K562 (cell line): ENCODE measurements around the gene IFITM2. TPM values are rescaled to one million over a fixed set of nuclear protein-coding genes. Genes with fewer than 3 reads are reported as not detected.
A peak's percentile ranks its signal among the peaks of the same experiment; 100 is the strongest.

Experiments used
- ADNP ChIP-seq: fragments of 200-800 bp; sonication (Bioruptor generic); IDR thresholded peaks from 2 replicates; pipeline ENCODE4 v1.6.1; 2016; ENCODE audit warnings: missing genetic modification characterization, missing compliant biosample characterization
- ATF7 ChIP-seq: fragments of 450-650 bp; IDR thresholded peaks from 2 replicates; pipeline ENCODE4 v1.7.1; 2014; ENCODE audit warnings: mild to moderate bottlenecking, moderate library complexity
- CBFA2T3 ChIP-seq: fragments of 450-650 bp; IDR thresholded peaks from 2 replicates; pipeline ENCODE4 v1.6.1; 2017
- CHD2 ChIP-seq: IDR thresholded peaks from 2 replicates; pipeline ENCODE4 v1.6.1; 2011; ENCODE audit warnings: low read depth, low read length
- COPS2 ChIP-seq: fragments of 450-650 bp; conservative IDR thresholded peaks from 2 replicates; pipeline ENCODE4 v1.6.1; 2016; ENCODE audit warnings: mild to moderate bottlenecking, moderate library complexity
- CTCFL ChIP-seq: IDR thresholded peaks from 2 replicates; pipeline ENCODE4 v1.6.1; 2011; ENCODE audit warnings: borderline replicate concordance, low read depth, mild to moderate bottlenecking, moderate library complexity, low read length; ENCODE audit not compliant: insufficient read depth, poor library complexity, severe bottlenecking
- FOXP1 ChIP-seq: sonication (generic); formaldehyde crosslinking; IDR thresholded peaks from 2 replicates; pipeline ENCODE4 v1.8.0; 2022; ENCODE audit warnings: mild to moderate bottlenecking, missing genetic modification reagents
- MED1 ChIP-seq: sonication (generic); formaldehyde crosslinking; IDR thresholded peaks from 2 replicates; pipeline ENCODE4 v1.8.1; 2023; ENCODE audit warnings: missing genetic modification reagents, borderline replicate concordance
- MXI1 ChIP-seq: IDR thresholded peaks from 2 replicates; pipeline ENCODE4 v1.6.1; 2011; ENCODE audit warnings: low read depth, mild to moderate bottlenecking, improper control_type of control experiment, low read length
- NCOA1 ChIP-seq: fragments of 450-650 bp; IDR thresholded peaks from 2 replicates; pipeline ENCODE4 v1.6.1; 2016; ENCODE audit warnings: low read depth
- PHB2 ChIP-seq: fragments of 450-650 bp; IDR thresholded peaks from 2 replicates; pipeline ENCODE4 v1.6.1; 2017; ENCODE audit warnings: low read depth
- RBM22 ChIP-seq: fragments of 200-400 bp; formaldehyde crosslinking; IDR thresholded peaks from 2 replicates; pipeline ENCODE4 v1.6.1; 2018; ENCODE audit warnings: low read length, low read depth; ENCODE audit not compliant: poor library complexity, severe bottlenecking
- RERE ChIP-seq: sonication (generic); formaldehyde crosslinking; IDR thresholded peaks from 2 replicates; pipeline ENCODE4 v1.8.0; 2023; ENCODE audit warnings: missing genetic modification reagents, mild to moderate bottlenecking, borderline replicate concordance
- SMARCB1 ChIP-seq: IDR thresholded peaks from 2 replicates; pipeline ENCODE4 v1.6.1; 2011; ENCODE audit warnings: improper control_type of control experiment, low read depth; ENCODE audit not compliant: insufficient read length
- ZBTB2 ChIP-seq: fragments of 450-650 bp; IDR thresholded peaks from 2 replicates; pipeline ENCODE4 v1.6.1; 2016; ENCODE audit warnings: antibody characterized with exemption
- ZFX ChIP-seq: sonication (generic); formaldehyde crosslinking; IDR thresholded peaks from 2 replicates; pipeline ENCODE4 v1.8.0; 2022; ENCODE audit warnings: mild to moderate bottlenecking, missing genetic modification reagents, moderate library complexity
- ZNF583 ChIP-seq: fragments of 250-450 bp; sonication (Bioruptor Pico); IDR thresholded peaks from 2 replicates; pipeline ENCODE4 v1.4.0; 2020
- ZNF740 ChIP-seq, 3 experiments: fragments of 200-800 bp in 1 of 3; sonication (Bioruptor generic) in 1 of 3; sonication (generic) in 1 of 3; formaldehyde crosslinking in 1 of 3; IDR thresholded peaks; 2 replicates each; pipeline versions ENCODE4 v1.6.1 to v1.8.0; 2016 to 2022; ENCODE audit warnings: mild to moderate bottlenecking in 2 of 3, missing compliant biosample characterization in 2 of 3, missing genetic modification characterization in 2 of 3, missing genetic modification reagents in 1 of 3
- polyA plus RNA-seq, 8 experiments: library from polyadenylated mRNA; depleted of rRNA in 4 of 8; stranded (reverse) in 5 of 8; unstranded in 3 of 8; fragments of >200 nt; fragmentation: Nextera tagmentation in 2 of 8; fragmentation: Illumina TruSeq in 1 of 8; extraction: Ambion mirVana in 2 of 8; extraction: Trizol in 1 of 8; gene quantifications; 2 replicates each; pipeline versions ENCODE4 v1.2.1 to v1.2.3, GENCODE V29; 2011 to 2014; ENCODE audit warnings: inconsistent platforms in 1 of 8, missing spikeins in 1 of 8
- total RNA-seq, 7 experiments: library from RNA; depleted of rRNA in 6 of 7; stranded (reverse); fragments of >200 nt in 6 of 7; fragmentation: Illumina TruSeq in 2 of 7; extraction: Trizol in 2 of 7; gene quantifications; 2 replicates each; pipeline versions ENCODE4 v1.2.1 to v1.2.3, GENCODE V29; 2011 to 2021; ENCODE audit warnings: low replicate concordance in 1 of 7

IFITM2 gene
- total and polyA plus RNA-seq, 9 of the 15 experiments (the other 6 are each of a cell fraction or from before 2014, with no cell fraction given): 52.8 to 4,872 (median 356) TPM

DNA sequence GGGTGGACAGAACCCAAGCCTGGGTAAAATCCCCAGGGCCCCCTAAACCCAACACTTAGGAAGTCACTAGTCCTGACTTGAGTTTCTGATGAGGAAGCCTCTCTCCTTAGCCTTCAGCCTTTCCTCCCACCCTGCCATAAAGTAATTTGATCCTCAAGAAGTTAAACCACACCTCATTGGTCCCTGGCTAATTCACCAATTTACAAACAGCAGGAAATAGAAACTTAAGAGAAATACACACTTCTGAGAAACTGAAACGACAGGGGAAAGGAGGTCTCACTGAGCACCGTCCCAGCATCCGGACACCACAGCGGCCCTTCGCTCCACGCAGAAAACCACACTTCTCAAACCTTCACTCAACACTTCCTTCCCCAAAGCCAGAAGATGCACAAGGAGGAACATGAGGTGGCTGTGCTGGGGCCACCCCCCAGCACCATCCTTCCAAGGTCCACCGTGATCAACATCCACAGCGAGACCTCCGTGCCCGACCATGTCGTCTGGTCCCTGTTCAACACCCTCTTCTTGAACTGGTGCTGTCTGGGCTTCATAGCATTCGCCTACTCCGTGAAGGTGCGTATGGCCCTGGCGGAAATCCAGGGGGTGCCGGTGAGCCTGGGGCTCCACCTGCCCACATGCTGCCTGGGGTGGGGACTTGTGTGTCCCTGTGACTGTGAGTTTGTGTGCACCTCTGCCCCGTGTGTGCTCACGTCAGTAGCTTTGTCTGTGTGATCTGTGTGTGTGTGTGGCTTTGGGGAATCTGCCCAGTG lies 6.4 kb downstream of the IFITM2 start, which contains the start of gene IFITM1 (continued):
- TF ChIP-seq ZNF583: peak; percentile 32; the same call in 1 of the 2 replicates
- no peak for TF ChIP-seq RERE
- TF ChIP-seq MED1: no peak
- TF ChIP-seq COPS2: no peak
- TF ChIP-seq ZBTB2: 0 out of 2 replicates have a peak, but pooled peaks have one; percentile 40
- no peak for TF ChIP-seq CBFA2T3
- TF ChIP-seq ZFX: peak; percentile 67; the same call in 1 of the 2 replicates
- TF ChIP-seq ADNP: no peak
- peak; percentile 16; the same call in 1 of the 2 replicates for TF ChIP-seq CHD2
- no peak for TF ChIP-seq RBM22
- no peak for TF ChIP-seq MXI1
- TF ChIP-seq CTCFL: no peak
- TF ChIP-seq ZNF740 (CRISPR knock-in tag; IDR thresholded peaks at IDR 0.05): peak; percentile 80
- TF ChIP-seq ZNF740 (tag; IDR thresholded peaks at IDR 0.05): no peak
- TF ChIP-seq PHB2: no peak
- no peak for TF ChIP-seq FOXP1 (CRISPR knock-in tag)
- TF ChIP-seq SMARCB1: peak; percentile 76
- TF ChIP-seq ATF7: no peak
- TF ChIP-seq NCOA1: peak; percentile 35; the same call in 1 of the 2 replicates
